Endothelial cell (in vitro differentiated cells): Measurements from ENCODE around the gene PITX2. TPM values are rescaled to one million over a fixed set of nuclear protein-coding genes. Genes with fewer than 3 reads are reported as not detected.

Experiments
- DNase-seq: peaks from one replicate; pipeline ENCODE4 v3.0.0; 2021; ENCODE audit warnings: low spot score
- H3K27ac Mint-ChIP-seq: one replicate; pipeline ENCODE4 v1.8.0; 2021; ENCODE audit warnings: mixed read lengths, inconsistent platforms; ENCODE audit not compliant: unreplicated experiment
- H3K27me3 Mint-ChIP-seq: one replicate; pipeline ENCODE4 v1.8.0; 2021; ENCODE audit warnings: mild to moderate bottlenecking, moderate library complexity, mixed read lengths, inconsistent platforms; ENCODE audit not compliant: unreplicated experiment
- H3K36me3 Mint-ChIP-seq: one replicate; pipeline ENCODE4 v1.8.0; 2021; ENCODE audit warnings: mild to moderate bottlenecking, low read depth, mixed read lengths, inconsistent platforms; ENCODE audit not compliant: unreplicated experiment
- H3K4me1 Mint-ChIP-seq: one replicate; pipeline ENCODE4 v1.8.0; 2021; ENCODE audit warnings: mild to moderate bottlenecking, mixed read lengths, inconsistent platforms; ENCODE audit not compliant: unreplicated experiment
- H3K4me3 Mint-ChIP-seq: one replicate; pipeline ENCODE4 v1.8.0; 2021; ENCODE audit warnings: mild to moderate bottlenecking, mixed read lengths, inconsistent platforms; ENCODE audit not compliant: unreplicated experiment
- H3K9me3 Mint-ChIP-seq: one replicate; pipeline ENCODE4 v1.8.0; 2021; ENCODE audit warnings: mixed read lengths, inconsistent platforms; ENCODE audit not compliant: unreplicated experiment
- total RNA-seq: library from RNA; stranded (reverse); fragmentation: NEBNext Ultra II Directional; extraction: Animal tissue kit (Norgen Biotek cat#: 25700); gene quantifications from one replicate; pipeline ENCODE4 v1.2.1, GENCODE V29; 2021; ENCODE audit not compliant: unreplicated experiment
- TF ChIP-seq, protein P1 (sequence below): fragments of 200-600 bp; sonication (generic); IDR thresholded peaks from one replicate; pipeline ENCODE4 v1.5.0; 2021; ENCODE audit warnings: antibody characterized with exemption; ENCODE audit not compliant: unreplicated experiment

Gene PITX2
- total RNA-seq, 1 donor from 2014 or later = 11.9 TPM

GRCh38 chr4:110633358-110634341 is 10.8 kb upstream of the PITX2 start:
- H3K27ac Mint-ChIP-seq = no peak overlapping the region
- no peaks in the 10 kb centered on the region for H3K36me3 Mint-ChIP-seq
- H3K9me3 Mint-ChIP-seq = no peaks in the 10 kb centered on the region
- TF ChIP-seq, protein P1, sequence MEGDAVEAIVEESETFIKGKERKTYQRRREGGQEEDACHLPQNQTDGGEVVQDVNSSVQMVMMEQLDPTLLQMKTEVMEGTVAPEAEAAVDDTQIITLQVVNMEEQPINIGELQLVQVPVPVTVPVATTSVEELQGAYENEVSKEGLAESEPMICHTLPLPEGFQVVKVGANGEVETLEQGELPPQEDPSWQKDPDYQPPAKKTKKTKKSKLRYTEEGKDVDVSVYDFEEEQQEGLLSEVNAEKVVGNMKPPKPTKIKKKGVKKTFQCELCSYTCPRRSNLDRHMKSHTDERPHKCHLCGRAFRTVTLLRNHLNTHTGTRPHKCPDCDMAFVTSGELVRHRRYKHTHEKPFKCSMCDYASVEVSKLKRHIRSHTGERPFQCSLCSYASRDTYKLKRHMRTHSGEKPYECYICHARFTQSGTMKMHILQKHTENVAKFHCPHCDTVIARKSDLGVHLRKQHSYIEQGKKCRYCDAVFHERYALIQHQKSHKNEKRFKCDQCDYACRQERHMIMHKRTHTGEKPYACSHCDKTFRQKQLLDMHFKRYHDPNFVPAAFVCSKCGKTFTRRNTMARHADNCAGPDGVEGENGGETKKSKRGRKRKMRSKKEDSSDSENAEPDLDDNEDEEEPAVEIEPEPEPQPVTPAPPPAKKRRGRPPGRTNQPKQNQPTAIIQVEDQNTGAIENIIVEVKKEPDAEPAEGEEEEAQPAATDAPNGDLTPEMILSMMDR = no peak
- peaks cover 44% of the 10 kb centered on the region for H3K27me3 Mint-ChIP-seq
- H3K4me1 Mint-ChIP-seq = peaks cover 40% of the 10 kb centered on the region
- H3K4me3 Mint-ChIP-seq = peak overlapping the region; percentile 18
- DNase-seq = peak; percentile 25

DNA sequence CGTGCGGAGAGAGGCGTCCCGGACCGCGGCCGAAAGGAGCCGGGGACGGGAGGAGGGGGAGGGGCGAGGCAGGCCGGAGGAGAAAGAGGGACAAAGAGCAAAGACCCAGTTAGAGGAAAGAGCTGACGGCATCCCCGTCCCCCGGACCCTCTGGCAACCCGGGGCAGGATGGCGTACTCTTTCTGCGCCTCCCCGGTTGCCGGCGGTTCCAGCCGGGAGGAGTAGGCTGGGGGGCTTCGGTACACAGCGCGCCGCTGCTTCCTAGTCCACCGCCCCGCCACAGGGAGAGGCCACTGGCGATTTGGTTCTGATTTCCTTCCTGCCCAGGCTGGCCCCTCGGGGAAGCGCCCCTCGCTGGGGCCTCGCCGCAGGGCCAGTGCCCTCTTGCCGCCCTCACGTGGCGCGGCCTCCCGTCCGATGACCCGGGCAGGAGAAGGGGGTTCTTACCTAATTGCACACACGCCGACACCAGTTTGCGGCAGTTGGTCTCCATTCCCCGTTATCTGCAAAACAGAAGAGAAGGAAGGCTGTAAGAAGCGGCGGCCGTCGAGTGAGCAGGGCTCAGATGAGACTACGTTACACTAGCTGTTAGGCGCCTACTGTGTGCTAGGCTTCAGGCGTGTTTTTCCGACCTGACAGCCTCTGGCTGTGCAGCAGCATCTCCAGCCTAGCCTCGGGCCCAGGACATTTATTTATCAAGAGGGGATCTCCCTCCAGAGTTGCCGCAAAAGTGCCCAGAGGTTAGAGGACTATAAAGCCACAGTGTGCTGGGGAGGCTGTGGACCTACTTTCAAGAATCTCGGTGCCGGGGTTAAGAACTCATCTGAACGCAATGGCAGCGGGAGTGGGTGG is 9.9 kb upstream of the PITX2 start:
- H3K4me3 Mint-ChIP-seq = peak overlapping the region; percentile 92
- peaks cover 41% of the 10 kb centered on the region for H3K27me3 Mint-ChIP-seq
- peak; percentile 18 for DNase-seq
- TF ChIP-seq, protein P1 = no peak
- peaks cover 46% of the 10 kb centered on the region for H3K4me1 Mint-ChIP-seq
- H3K36me3 Mint-ChIP-seq = no peaks in the 10 kb centered on the region
- H3K9me3 Mint-ChIP-seq = no peaks in the 10 kb centered on the region
- no peak overlapping the region for H3K27ac Mint-ChIP-seq

DNA sequence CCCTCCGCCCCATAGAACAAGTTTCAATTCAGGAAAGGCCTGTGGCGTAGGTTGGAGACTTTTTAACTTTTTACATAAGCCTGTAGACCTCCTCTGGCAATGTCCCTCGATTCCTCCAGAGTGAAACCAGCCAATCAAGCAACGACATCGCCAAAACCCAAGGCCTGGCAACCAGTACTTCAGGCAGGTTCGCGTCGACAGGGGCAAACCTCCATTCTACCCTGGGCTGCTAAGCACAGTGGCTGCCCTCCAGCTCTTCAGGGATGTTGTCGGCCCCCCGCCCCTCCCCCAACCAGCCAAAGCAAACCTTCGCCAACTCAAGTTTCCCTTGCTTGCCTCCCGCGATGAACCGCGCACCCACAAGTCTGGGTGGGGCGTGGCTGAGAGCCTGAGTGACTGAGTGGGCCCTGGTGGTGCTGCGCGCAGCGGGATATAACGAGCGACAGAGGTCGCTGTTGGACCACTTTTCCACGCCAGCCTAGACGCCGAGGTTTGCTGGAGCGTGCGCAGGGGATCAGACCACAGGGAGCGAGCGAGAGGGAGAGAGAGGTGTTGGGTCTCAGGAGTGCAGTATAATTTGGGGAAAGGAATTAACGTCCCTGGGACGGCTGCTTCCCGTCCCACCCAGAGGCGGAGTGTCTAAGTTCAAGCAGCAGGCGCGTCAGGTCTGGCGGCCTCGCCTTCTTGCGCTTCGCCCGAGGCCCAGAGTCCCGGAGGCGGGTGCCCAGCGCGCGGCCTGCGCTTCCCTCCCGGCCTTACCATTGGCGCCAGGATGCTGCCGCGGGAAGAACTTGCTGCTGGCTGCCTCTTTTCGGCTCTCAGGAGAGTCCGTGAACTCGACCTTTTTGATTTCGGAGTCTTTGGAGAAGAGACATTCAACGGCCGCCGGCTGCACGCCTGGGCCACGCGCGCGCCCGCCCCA is 9.0 kb upstream of the PITX2 start:
- Mint-ChIP-seq H3K27me3 (peaks cover 40% of the 10 kb centered on the region), H3K4me3 (peak overlapping the region; percentile 92), H3K27ac (peak overlapping the region; percentile 57), H3K4me1 (peaks cover 42% of the 10 kb centered on the region), H3K36me3 (no peaks in the 10 kb centered on the region), H3K9me3 (no peaks in the 10 kb centered on the region)
- TF ChIP-seq, protein P1 = peak; percentile 78
- DNase-seq = peak; percentile 84

DNA sequence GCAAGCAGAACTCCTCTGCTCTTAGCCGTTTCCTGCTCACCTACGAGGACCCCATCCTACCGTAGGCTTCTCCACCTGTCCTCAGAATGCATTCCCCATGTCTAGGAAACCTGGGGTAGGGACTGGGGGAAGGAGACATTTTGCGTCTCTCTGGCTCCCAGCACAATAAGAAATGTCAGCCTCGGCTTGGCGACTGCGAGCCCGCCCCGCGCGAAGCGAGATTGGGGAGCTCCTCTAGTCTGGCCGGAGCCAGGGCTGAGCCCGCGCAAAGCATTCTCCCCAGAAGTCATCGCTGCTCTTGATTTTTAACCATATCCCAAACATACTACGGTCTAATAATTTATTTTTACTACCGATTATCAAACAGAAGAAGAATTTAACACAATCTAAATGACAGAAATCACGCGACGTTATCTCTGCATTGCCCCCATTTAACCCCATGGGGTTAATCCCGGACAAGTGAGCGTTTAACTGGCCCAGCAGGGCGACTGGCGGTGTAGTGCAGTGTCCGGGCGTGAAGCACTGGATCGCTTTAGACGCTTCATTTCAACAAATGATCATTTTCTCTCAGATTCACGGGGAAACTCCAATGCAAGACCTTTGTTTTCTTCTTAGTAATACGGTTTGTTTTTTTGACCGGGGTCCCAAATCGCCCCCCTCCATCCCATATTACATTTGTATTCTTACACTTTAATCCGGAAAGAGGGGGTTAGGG is 8.0 kb upstream of the PITX2 start:
- peaks cover 38% of the 10 kb centered on the region for H3K27me3 Mint-ChIP-seq
- TF ChIP-seq, protein P1 = no peak
- H3K36me3 Mint-ChIP-seq = no peaks in the 10 kb centered on the region
- H3K27ac Mint-ChIP-seq = no peak overlapping the region
- no peak overlapping the region for H3K4me3 Mint-ChIP-seq
- peak; percentile 36 for DNase-seq
- peaks cover 42% of the 10 kb centered on the region for H3K4me1 Mint-ChIP-seq
- H3K9me3 Mint-ChIP-seq = no peaks in the 10 kb centered on the region
